Neural progenitor cell (in vitro differentiated cells): ENCODE results near the gene SEMA3B.

ENCODE experiments used
- CTCF ChIP-seq: fragments of 200-600 bp; sonication (generic); IDR thresholded peaks from 2 replicates; pipeline ENCODE4 v1.5.1; 2017; ENCODE audit warnings: antibody characterized with exemption, mild to moderate bottlenecking
- EZH2 ChIP-seq: fragments of 200-600 bp; sonication (generic); IDR thresholded peaks from 2 replicates; pipeline ENCODE4 v1.6.1; 2017; ENCODE audit warnings: antibody characterized with exemption, mild to moderate bottlenecking, moderate library complexity

- no peak for TF ChIP-seq CTCF
- no peak for TF ChIP-seq EZH2
Observed at GRCh38 chr3:50255251-50255615, 13.7 kb upstream of the SEMA3B start.
